ENCODE measurements around the gene ASTN1. TPM values are rescaled to one million over a fixed set of nuclear protein-coding genes. Genes with fewer than 3 reads are reported as not detected.

ASTN1 gene
- total and polyA plus RNA-seq, 9 of the 15 experiments (the other 6 are each of a cell fraction or from before 2014, with no cell fraction given) = 0.05 to 0.22 (median 0.18) TPM

DNA sequence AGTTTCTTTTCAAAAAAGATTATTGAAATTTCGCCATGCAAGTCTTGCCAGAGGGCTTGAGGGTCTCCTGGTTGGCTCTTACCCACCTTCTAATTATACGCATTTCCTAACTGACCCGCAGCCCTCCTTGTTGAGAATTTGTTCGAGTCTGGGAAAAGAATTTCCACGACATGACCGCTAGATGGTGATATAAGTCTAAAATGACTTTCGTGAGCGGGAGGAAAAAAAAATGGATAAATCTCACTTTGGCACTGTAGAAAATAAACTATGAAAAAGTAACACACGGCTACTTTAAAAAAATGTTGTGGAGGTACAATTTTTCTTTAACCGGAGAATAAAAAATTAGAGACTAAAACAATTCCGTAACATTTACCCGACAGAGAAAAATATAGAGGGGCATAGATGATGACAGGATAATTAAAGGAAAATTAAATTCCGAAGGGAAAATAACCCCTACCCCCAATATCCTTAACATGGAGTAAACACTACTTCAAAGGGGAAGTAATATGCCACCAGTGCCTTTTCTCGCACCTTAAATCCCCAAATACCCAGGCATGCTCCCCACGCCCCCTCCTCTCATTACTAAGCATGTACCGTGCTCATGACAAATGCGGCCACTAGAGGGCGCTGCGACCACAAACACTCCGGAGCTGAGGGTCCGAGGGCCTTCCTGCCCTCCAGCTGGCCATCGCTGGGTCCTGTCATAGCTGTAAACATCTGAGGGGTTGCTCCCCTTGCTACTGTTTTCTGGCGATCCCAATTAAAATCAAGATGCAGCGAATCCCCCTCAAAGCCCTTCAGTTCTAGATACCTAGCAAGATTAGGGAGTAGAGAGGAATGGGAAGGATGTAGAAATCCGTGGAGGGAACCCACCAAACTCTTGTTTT, 266.9 kb downstream of the ASTN1 start (continued):
- TF ChIP-seq TBL1XR1 (IDR thresholded peaks at IDR 0.05; ENCODE audit: low read length in 2 of 2) (0 out of 4 replicates have a peak, but pooled peaks of 1 of the 2 experiments have one; percentile 35), FIP1L1 (IDR thresholded peaks at IDR 0.05; ENCODE audit: low read depth, low read length, poor library complexity, severe bottlenecking) (no peak), IFI16 (CRISPR knock-in tag; IDR thresholded peaks at IDR 0.05) (no peak), MCM2 (IDR thresholded peaks at IDR 0.05; ENCODE audit: low read depth) (no peak), HNRNPUL1 (IDR thresholded peaks at IDR 0.05; ENCODE audit: low read length) (no peak), NCOA6 (IDR thresholded peaks at IDR 0.05) (no peak), MXI1 (IDR thresholded peaks at IDR 0.05; ENCODE audit: low read depth, low read length) (no peak), ZSCAN32 (CRISPR knock-in tag; IDR thresholded peaks at IDR 0.05) (no peak), MYC (IDR thresholded peaks at IDR 0.05; ENCODE audit: low read depth, low read length) (0 out of 2 replicates have a peak, but pooled peaks have one; percentile 34), MYC (CRISPR knock-in tag; IDR thresholded peaks at IDR 0.05; ENCODE audit: borderline replicate concordance, low read depth) (no peak), ZBTB7A (IDR thresholded peaks at IDR 0.05; ENCODE audit: borderline replicate concordance, control insufficient read depth, low read depth, low read length) (peak; percentile 86), TFAP4 (CRISPR knock-in tag; IDR thresholded peaks at IDR 0.05; ENCODE audit: borderline replicate concordance) (peak; percentile 36; the same call in 1 of the 2 replicates), CEBPG (CRISPR knock-in tag; IDR thresholded peaks at IDR 0.05) (no peak), CEBPG (tag; conservative IDR thresholded peaks at IDR 0.05 in 1 of 2, IDR thresholded peaks at IDR 0.05 in 1 of 2) (no peak), RFX1 (IDR thresholded peaks at IDR 0.05) (no peak), TGIF2 (CRISPR knock-in tag; IDR thresholded peaks at IDR 0.05) (no peak), FOXP1 (CRISPR knock-in tag; IDR thresholded peaks at IDR 0.05) (no peak), ZNF431 (CRISPR knock-in tag; IDR thresholded peaks at IDR 0.05) (no peak), RAD51 (IDR thresholded peaks at IDR 0.05; ENCODE audit: borderline replicate concordance, low read depth) (no peak), CAMTA2 (CRISPR knock-in tag; conservative IDR thresholded peaks at IDR 0.05) (no peak), DEAF1 (CRISPR knock-in tag; IDR thresholded peaks at IDR 0.05) (peak; percentile 54)
- TF ChIP-seq, protein P1, sequence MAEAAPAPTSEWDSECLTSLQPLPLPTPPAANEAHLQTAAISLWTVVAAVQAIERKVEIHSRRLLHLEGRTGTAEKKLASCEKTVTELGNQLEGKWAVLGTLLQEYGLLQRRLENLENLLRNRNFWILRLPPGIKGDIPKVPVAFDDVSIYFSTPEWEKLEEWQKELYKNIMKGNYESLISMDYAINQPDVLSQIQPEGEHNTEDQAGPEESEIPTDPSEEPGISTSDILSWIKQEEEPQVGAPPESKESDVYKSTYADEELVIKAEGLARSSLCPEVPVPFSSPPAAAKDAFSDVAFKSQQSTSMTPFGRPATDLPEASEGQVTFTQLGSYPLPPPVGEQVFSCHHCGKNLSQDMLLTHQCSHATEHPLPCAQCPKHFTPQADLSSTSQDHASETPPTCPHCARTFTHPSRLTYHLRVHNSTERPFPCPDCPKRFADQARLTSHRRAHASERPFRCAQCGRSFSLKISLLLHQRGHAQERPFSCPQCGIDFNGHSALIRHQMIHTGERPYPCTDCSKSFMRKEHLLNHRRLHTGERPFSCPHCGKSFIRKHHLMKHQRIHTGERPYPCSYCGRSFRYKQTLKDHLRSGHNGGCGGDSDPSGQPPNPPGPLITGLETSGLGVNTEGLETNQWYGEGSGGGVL (CRISPR knock-in tag; IDR thresholded peaks at IDR 0.05) = no peak

Data from K562 (cell line).